Caco-2 (cell line): Measurements from ENCODE around the gene APBA3. TPM values are rescaled to one million over a fixed set of nuclear protein-coding genes. Genes with fewer than 3 reads are reported as not detected.

ENCODE experiments used
- BruUV-seq: library from RNA; stranded (reverse); fragments of 400-500 nt; replicated peaks from 2 replicates; lab custom pipeline; 2021; lab: Mats Ljungman, UMichigan
- CTCF ChIA-PET: fragments of 300-600 bp; sonication (Branson Sonifier 250); formaldehyde crosslinking; loops from one replicate; lab custom pipeline; 2022; ENCODE audit warnings: antibody characterized with exemption; lab: Charles Lee
- POLR2A ChIA-PET: fragments of 300-600 bp; sonication (Branson Sonifier 250); formaldehyde crosslinking; loops from one replicate; lab custom pipeline; 2022; ENCODE audit warnings: antibody characterized with exemption; lab: Charles Lee
- DNase-seq, 2 experiments: peaks; one replicate each; pipeline versions ENCODE4 v3.0.0 to v3.0.0-alpha.2; 2020 to 2022
- H3K27me3 ChIP-seq: replicated peaks from 2 replicates; pipeline ENCODE4 v1.6.0; 2011; ENCODE audit warnings: low read length; ENCODE audit not compliant: control insufficient read depth, insufficient read depth
- H3K36me3 ChIP-seq: 2 replicates; pipeline ENCODE4 v1.5.1; 2011; ENCODE audit warnings: low read length; ENCODE audit not compliant: control insufficient read depth, insufficient read depth
- H3K4me1 ChIP-seq: fragments of 250-450 bp; sonication (Bioruptor Pico); 2 replicates; pipeline ENCODE4 v1.5.1; 2020; ENCODE audit warnings: mild to moderate bottlenecking
- H3K4me3 ChIP-seq: 2 replicates; pipeline ENCODE4 v1.5.1; 2011; ENCODE audit warnings: low read depth, mild to moderate bottlenecking, control low read depth, low read length
- H3K9me3 ChIP-seq: fragments of 250-450 bp; sonication (Bioruptor Pico); 2 replicates; pipeline ENCODE4 v1.5.1; 2020; ENCODE audit warnings: mild to moderate bottlenecking, moderate library complexity
- H3K27ac Mint-ChIP-seq: one replicate; pipeline ENCODE4 v1.8.0; 2022; ENCODE audit warnings: mixed read lengths; ENCODE audit not compliant: unreplicated experiment
- H3K27me3 Mint-ChIP-seq: one replicate; pipeline ENCODE4 v1.8.0; 2022; ENCODE audit warnings: mixed read lengths; ENCODE audit not compliant: insufficient read depth, unreplicated experiment
- H3K36me3 Mint-ChIP-seq: one replicate; pipeline ENCODE4 v1.8.0; 2022; ENCODE audit warnings: mild to moderate bottlenecking, mixed read lengths; ENCODE audit not compliant: insufficient read depth, unreplicated experiment
- H3K4me1 Mint-ChIP-seq: one replicate; pipeline ENCODE4 v1.8.0; 2022; ENCODE audit warnings: low read depth, mixed read lengths; ENCODE audit not compliant: unreplicated experiment
- H3K4me3 Mint-ChIP-seq: one replicate; pipeline ENCODE4 v1.8.0; 2022; ENCODE audit warnings: mild to moderate bottlenecking, moderate library complexity, mixed read lengths; ENCODE audit not compliant: unreplicated experiment
- H3K9me3 Mint-ChIP-seq: one replicate; pipeline ENCODE4 v1.8.0; 2022; ENCODE audit warnings: mixed read lengths; ENCODE audit not compliant: unreplicated experiment
- intact Hi-C: fragments of 100-400 bp; cut with micrococcal nuclease; formaldehyde crosslinking; loops from one replicate; pipeline ENCODE4 v1.10.0; 2022; ENCODE audit not compliant: unreplicated experiment
- total RNA-seq: library from RNA; stranded (reverse); gene quantifications from 2 replicates; pipeline ENCODE4 v1.2.3, GENCODE V29; 2022
- TF ChIP-seq, protein P1 (sequence below), 2 experiments: fragments of 200-600 bp in 1 of 2; IDR thresholded peaks; 1 replicate in 1 of 2; 2 replicates in 1 of 2; pipeline versions ENCODE4 v1.5.1 to v1.8.0; 2011 to 2022; ENCODE audit warnings: antibody characterized with exemption in 1 of 2, control low read depth in 1 of 2, inconsistent platforms in 1 of 2, low read depth in 1 of 2, low read length in 1 of 2, mild to moderate bottlenecking in 1 of 2, moderate library complexity in 1 of 2; ENCODE audit not compliant: insufficient read depth in 1 of 2, severe bottlenecking in 1 of 2, unreplicated experiment in 1 of 2

APBA3 gene
- total RNA-seq, 1 experiment from 2014 or later: 22.1 TPM

DNA sequence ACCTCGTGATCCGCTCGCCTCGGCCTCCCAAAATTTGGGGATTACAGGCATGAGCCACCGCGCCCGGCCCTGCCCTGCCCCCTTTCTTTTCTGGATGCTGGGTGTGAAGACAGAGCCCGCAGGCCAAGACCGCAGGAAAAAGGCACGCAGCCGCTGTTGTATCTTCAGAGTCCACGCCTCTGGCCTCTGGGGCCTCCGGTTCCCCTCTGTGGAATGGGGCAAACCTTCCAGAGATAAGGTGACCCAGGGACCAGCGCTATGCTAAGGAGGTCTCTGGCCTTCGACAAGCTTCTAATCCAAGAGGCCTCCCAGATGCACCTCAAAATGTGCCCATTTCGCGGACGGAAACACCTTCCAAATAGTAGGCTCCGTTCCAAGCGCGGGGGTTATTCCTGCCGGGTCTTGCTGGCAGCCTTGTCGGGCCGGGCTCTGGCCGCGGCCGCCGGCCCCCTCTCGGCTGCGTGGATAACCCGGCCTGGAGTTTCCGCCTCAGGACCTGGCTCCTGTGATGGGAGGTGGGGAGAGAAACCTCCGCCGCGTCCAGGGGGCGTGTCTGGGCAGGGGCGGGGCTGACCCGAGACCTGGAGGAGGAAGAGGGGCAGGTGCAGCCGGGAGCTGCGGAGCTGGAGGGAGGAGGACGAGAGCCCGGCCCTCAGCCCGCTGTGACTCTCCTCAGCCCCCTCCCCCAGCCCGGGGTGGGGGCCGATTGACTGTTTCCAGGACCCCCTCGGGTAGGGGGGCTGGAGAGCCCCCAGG is 40.2 kb downstream of the APBA3 start:
- no TSS peak for BruUV-seq
- Mint-ChIP-seq H3K36me3 (peaks cover 14% of the 10 kb centered on the region), H3K9me3 (no peaks in the 10 kb centered on the region), H3K4me3 (peak overlapping the region; percentile 87), H3K27me3 (no peaks in the 10 kb centered on the region), H3K4me1 (no peaks in the 10 kb centered on the region), H3K27ac (peak overlapping the region; percentile 93)
- Histone ChIP-seq H3K4me1 (peaks cover 36% of the 10 kb centered on the region), H3K27me3 (no peaks in the 10 kb centered on the region), H3K9me3 (no peaks in the 10 kb centered on the region), H3K4me3 (peak overlapping the region; percentile 57), H3K36me3 (no peaks in the 10 kb centered on the region)
- peak; percentile 97 to 98 for DNase-seq
- ChIA-PET POLR2A (interaction anchor here (1.1 to 3.2 kb wide), 3 partner anchors 11 to 264 kb away, joined by 3 to 23 read pairs (median 13); partner anchors contain the start of genes EEF2 and MRPL54), CTCF (interaction anchor here (1.0 to 1.2 kb wide), 3 partner anchors 13 to 41 kb away, joined by 3 to 6 read pairs (median 4); partner anchors contain the start of genes MRPL54 and TJP3)
- intact Hi-C loops: loop anchor here (2.0 to 5.0 kb wide), 2 partner anchors 41 to 54 kb away; partner anchors contain the start of gene MRPL54
- TF ChIP-seq, protein P1, sequence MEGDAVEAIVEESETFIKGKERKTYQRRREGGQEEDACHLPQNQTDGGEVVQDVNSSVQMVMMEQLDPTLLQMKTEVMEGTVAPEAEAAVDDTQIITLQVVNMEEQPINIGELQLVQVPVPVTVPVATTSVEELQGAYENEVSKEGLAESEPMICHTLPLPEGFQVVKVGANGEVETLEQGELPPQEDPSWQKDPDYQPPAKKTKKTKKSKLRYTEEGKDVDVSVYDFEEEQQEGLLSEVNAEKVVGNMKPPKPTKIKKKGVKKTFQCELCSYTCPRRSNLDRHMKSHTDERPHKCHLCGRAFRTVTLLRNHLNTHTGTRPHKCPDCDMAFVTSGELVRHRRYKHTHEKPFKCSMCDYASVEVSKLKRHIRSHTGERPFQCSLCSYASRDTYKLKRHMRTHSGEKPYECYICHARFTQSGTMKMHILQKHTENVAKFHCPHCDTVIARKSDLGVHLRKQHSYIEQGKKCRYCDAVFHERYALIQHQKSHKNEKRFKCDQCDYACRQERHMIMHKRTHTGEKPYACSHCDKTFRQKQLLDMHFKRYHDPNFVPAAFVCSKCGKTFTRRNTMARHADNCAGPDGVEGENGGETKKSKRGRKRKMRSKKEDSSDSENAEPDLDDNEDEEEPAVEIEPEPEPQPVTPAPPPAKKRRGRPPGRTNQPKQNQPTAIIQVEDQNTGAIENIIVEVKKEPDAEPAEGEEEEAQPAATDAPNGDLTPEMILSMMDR (IDR thresholded peaks at IDR 0.05; ENCODE audit: insufficient read depth in 1 of 2, low read depth in 1 of 2, low read length in 1 of 2, severe bottlenecking in 1 of 2, unreplicated experiment in 1 of 2): no peak

DNA sequence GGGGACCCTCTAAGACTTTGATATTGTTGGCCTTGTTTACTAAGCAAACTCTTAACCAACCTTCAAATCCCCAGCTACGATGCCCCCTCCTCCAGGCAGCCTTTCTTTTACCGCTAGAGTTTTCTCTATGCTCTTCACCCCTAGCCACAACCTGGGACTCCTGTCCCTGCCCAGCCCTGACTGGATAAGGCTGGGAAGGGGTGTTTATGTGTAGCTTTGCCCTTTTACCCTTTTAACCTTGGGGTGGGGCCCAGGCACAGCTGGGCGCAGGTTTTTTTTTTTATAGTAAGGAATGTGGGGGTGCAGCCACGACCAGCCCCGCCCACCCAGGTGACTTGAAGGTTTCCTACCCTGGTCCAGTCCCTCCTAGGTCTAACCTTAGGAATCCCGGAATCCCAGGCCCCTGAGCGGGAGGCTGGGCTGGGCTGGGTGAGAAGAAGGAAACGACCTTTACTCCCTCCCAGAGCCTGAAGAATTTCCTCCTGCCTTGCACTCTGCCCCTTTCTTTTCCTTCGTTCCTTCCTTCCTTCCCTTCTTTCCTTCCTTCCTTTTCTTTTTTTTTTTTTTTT is 41.1 kb downstream of the APBA3 start:
- TF ChIP-seq, protein P1 (IDR thresholded peaks at IDR 0.05; ENCODE audit: insufficient read depth in 1 of 2, low read depth in 1 of 2, low read length in 1 of 2, severe bottlenecking in 1 of 2, unreplicated experiment in 1 of 2): no peak
- DNase-seq: peak; percentile 93 to 97
- intact Hi-C loops: loop anchor here (1.0 to 5.0 kb wide), 3 partner anchors 12 to 53 kb away; partner anchors contain the start of genes MRPL54 and TJP3
- Mint-ChIP-seq H3K4me1 (no peaks in the 10 kb centered on the region), H3K36me3 (peaks cover 14% of the 10 kb centered on the region), H3K27ac (peak overlapping the region; percentile 93), H3K27me3 (no peaks in the 10 kb centered on the region), H3K4me3 (peak overlapping the region; percentile 87), H3K9me3 (no peaks in the 10 kb centered on the region)
- ChIA-PET POLR2A (interaction anchor here (0.6 to 3.2 kb wide), 5 partner anchors 10 to 346 kb away, joined by 3 to 23 read pairs (median 3); partner anchors contain the start of genes MRPL54 and ZBTB7A), CTCF (interaction anchor here (0.6 to 1.0 kb wide), 3 partner anchors 10 to 42 kb away, joined by 4 read pairs; partner anchors contain the start of gene MRPL54)
- Histone ChIP-seq H3K27me3 (no peaks in the 10 kb centered on the region), H3K4me1 (peaks cover 36% of the 10 kb centered on the region), H3K4me3 (peak overlapping the region; percentile 57), H3K36me3 (no peaks in the 10 kb centered on the region), H3K9me3 (no peaks in the 10 kb centered on the region)
- BruUV-seq: no TSS peak

DNA sequence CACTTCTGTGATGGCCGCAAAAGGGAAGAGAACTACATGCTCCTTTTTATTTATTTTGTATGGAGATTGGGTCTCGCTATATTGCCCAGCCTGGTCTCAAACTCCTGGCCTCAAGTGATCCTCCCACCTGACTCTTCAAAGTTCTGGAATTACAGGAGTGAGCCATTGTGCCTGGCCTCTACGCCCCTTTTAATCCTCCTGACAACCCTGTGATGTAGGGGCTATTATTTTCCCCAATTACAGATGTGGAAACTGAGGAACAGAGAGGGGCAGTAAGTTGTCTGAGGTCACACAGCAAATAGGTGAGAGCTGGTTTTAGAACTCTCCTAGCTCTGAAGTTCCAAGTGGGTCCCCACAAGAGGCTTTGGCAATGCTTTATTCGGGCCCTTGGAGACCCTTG is 41.6 kb downstream of the APBA3 start:
- ChIA-PET CTCF (interaction anchor here (1.0 kb wide), 1 partner anchor 43 kb away, joined by 4 read pairs; the partner anchor contains the start of gene MRPL54), POLR2A (interaction anchor here (0.6 to 3.2 kb wide), 4 partner anchors 10 to 347 kb away, joined by 3 to 23 read pairs (median 8); partner anchors contain the start of genes MRPL54 and ZBTB7A)
- TF ChIP-seq, protein P1 (IDR thresholded peaks at IDR 0.05; ENCODE audit: insufficient read depth in 1 of 2, low read depth in 1 of 2, low read length in 1 of 2, severe bottlenecking in 1 of 2, unreplicated experiment in 1 of 2): no peak
- Mint-ChIP-seq H3K9me3 (no peaks in the 10 kb centered on the region), H3K4me3 (peak overlapping the region; percentile 87), H3K36me3 (peaks cover 14% of the 10 kb centered on the region), H3K27me3 (no peaks in the 10 kb centered on the region), H3K27ac (peak overlapping the region; percentile 93), H3K4me1 (no peaks in the 10 kb centered on the region)
- no peaks in the 10 kb centered on the region for H3K36me3 ChIP-seq
- H3K4me3 ChIP-seq: no peak overlapping the region
- DNase-seq: no peak
- TSS peak; percentile 69 for BruUV-seq
- no peaks in the 10 kb centered on the region for H3K9me3 ChIP-seq
- no peaks in the 10 kb centered on the region for H3K27me3 ChIP-seq
- intact Hi-C loops: loop anchor here (1.0 to 5.0 kb wide), 3 partner anchors 12 to 53 kb away; partner anchors contain the start of genes MRPL54 and TJP3
- peaks cover 36% of the 10 kb centered on the region for H3K4me1 ChIP-seq
